Pancreas (tissue), 10 donors: Measurements from ENCODE around the gene GALNT17. TPM values are rescaled to one million over a fixed set of nuclear protein-coding genes. Genes with fewer than 3 reads are reported as not detected.
"Not testable (repeated sequence)": the region's sequence is repeated elsewhere in the genome, so short reads cannot be mapped to it uniquely, and the experiment has no call there.

ENCODE experiments used
- ATAC-seq, 4 donors: fragments of 200-7000 bp; cut with Tn5 transposase; one replicate each; pipeline versions ENCODE4 v1.8.0 to v1.9.1; 2020; ENCODE audit warnings: mild to moderate bottlenecking in 4 of 4, moderate library complexity in 4 of 4
- DNase-seq, 6 donors: peaks; one replicate each; pipeline ENCODE4 v3.0.0-alpha.2; 2020
- FAIRE-seq: peaks from 2 replicates; lab custom pipeline; 2012; peaks lifted over from hg19 to GRCh38; lab: Jason Lieb, UNC
- H3K27ac ChIP-seq, 4 donors: fragments of 200-600 bp; sonication (generic); 1 replicate in 3 of 4; 2 replicates in 1 of 4; pipeline versions ENCODE4 v1.5.0 to v1.8.0; 2020
- H3K27me3 ChIP-seq, 4 donors: fragments of 200-600 bp; one replicate each; pipeline ENCODE4 v1.8.0; 2021
- H3K36me3 ChIP-seq, 3 donors: fragments of 200-600 bp; sonication (generic) in 1 of 3; one replicate each; pipeline versions ENCODE4 v1.5.0 to v1.8.0; 2020 to 2021
- H3K4me1 ChIP-seq, 3 donors: fragments of 200-600 bp; one replicate each; pipeline ENCODE4 v1.8.0; 2021
- H3K4me3 ChIP-seq, 4 donors: fragments of 200-600 bp; sonication (generic) in 2 of 4; one replicate each; pipeline versions ENCODE4 v1.5.0 to v1.8.0; 2020 to 2021
- H3K9me3 ChIP-seq, 4 donors: fragments of 200-600 bp; one replicate each; pipeline ENCODE4 v1.8.0; 2021
- WGBS, 2 donors: extraction: QIAGEN DNeasy Blood & Tissue Kit; methylation state at CpG; one replicate each; pipeline ENCODE4 v1.1.7; 2013; 5-methylcytosine and 5-hydroxymethylcytosine counted together
- intact Hi-C, 3 donors: fragments of 100-400 bp; cut with DNase I; formaldehyde crosslinking; loops; one replicate each; pipeline versions ENCODE4 v1.11.1 to v1.14.2; 2022
- polyA plus RNA-seq, 2 donors: library from polyadenylated mRNA; stranded (reverse); fragments of 200-250 nt; gene quantifications; one replicate each; pipeline ENCODE4 v1.2.3, GENCODE V29; 2013
- total RNA-seq, 6 donors: library from RNA; stranded (reverse); fragmentation: NEBNext Ultra II Directional in 4 of 6; extraction: Animal tissue kit (Norgen Biotek cat#: 25700) in 4 of 6; gene quantifications; one replicate each; pipeline versions ENCODE4 v1.2.1 to v1.2.4, GENCODE V29; 2021 to 2023
- TF ChIP-seq, protein P1 (sequence below), 4 donors: fragments of 200-600 bp; sonication (generic) in 3 of 4; IDR thresholded peaks; one replicate each; pipeline versions ENCODE4 v1.5.0 to v1.8.0; 2021; ENCODE audit warnings: antibody characterized with exemption in 4 of 4
- donor health status: healthy with polysubstance abuse.
- donor health status: DM: no; HTN: no; CAD: no; lungs with moderate emphysema.
- donor health status: DM: no; HTN: no; CAD: no.
- donor health status: control.
- donor health status: control.
- donor health status: Bipolar disorder and iron deficiency.
- donor health status: DM: yes; HTN: yes; CAD: no.
- donor health status: DM: no; HTN: no; CAD: no.
- donor health status: DM: no; HTN: no; CAD: no.
- donor health status: DM: yes; HTN: yes; CAD: no.

Gene GALNT17
- total and polyA plus RNA-seq, 8 donors = 0.70 to 4.6 (median 2.9) TPM

DNA sequence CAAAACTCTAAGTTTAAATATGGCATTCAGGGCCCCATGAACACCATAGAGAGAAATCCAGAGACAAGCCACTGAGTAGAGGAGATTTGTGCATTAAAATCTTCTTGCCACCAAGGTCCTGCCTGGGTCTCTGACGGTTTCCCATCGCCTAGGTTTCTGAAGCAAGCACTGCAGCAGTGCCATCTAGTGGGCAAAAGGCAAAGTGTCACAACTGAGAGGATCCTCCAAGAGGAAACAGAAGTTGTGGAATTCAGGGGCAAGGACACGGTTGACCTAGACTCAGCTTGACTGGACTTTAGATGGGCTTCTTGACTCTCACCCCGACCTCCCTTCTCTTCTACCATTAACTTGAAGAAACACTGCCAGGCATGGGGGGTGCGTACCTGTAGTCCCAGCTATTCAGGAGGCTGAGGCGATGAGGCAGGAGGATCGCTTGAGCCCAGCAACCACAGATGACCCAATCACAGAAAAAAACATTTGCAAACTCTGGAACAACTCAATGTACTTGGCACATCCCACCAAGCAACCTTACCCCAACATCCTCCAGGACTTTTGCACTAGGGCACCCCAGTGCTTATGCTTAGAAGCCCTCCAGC is 604.1 kb downstream of the GALNT17 start:
- peak; percentile 53 to 84 (median 80) for ATAC-seq
- Histone ChIP-seq H3K27ac (no peak overlapping the region), H3K9me3 (no peaks in the 10 kb centered on the region), H3K36me3 (no peaks in the 10 kb centered on the region), H3K4me1 (no peaks in the 10 kb centered on the region), H3K27me3 (no peaks in the 10 kb centered on the region), H3K4me3 (no peak overlapping the region)
- 35 to 38% methylated on average over 7 of the region's 7 CpGs for WGBS, 2 donors
- FAIRE-seq = no peak
- peak in 5 of 6 donors; percentile 28 to 77 (median 61) for DNase-seq
- TF ChIP-seq, protein P1, sequence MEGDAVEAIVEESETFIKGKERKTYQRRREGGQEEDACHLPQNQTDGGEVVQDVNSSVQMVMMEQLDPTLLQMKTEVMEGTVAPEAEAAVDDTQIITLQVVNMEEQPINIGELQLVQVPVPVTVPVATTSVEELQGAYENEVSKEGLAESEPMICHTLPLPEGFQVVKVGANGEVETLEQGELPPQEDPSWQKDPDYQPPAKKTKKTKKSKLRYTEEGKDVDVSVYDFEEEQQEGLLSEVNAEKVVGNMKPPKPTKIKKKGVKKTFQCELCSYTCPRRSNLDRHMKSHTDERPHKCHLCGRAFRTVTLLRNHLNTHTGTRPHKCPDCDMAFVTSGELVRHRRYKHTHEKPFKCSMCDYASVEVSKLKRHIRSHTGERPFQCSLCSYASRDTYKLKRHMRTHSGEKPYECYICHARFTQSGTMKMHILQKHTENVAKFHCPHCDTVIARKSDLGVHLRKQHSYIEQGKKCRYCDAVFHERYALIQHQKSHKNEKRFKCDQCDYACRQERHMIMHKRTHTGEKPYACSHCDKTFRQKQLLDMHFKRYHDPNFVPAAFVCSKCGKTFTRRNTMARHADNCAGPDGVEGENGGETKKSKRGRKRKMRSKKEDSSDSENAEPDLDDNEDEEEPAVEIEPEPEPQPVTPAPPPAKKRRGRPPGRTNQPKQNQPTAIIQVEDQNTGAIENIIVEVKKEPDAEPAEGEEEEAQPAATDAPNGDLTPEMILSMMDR (IDR thresholded peaks at IDR 0.05) = peak; percentile 65 to 89 (median 84)
- intact Hi-C loops = loop anchor here in 1 of 3 donors (5.0 kb wide), 1 partner anchor 879 kb away; no protein-coding TSS in a partner anchor

GRCh38 chr7:71737931-71738540 is 606.1 kb downstream of the GALNT17 start:
- H3K36me3 ChIP-seq, H3K4me1 ChIP-seq, H3K27ac ChIP-seq, FAIRE-seq, H3K4me3 ChIP-seq, ATAC-seq, H3K27me3 ChIP-seq, H3K9me3 ChIP-seq, DNase-seq: not testable (repeated sequence)
- WGBS, 2 donors = 82 to 87% methylated on average over 27 to 42 of the region's 42 CpGs
- intact Hi-C loops = loop anchor here in 1 of 3 donors (5.0 kb wide), 1 partner anchor 881 kb away; no protein-coding TSS in a partner anchor

GRCh38 chr7:71739520-71740173 is 607.7 kb downstream of the GALNT17 start:
- WGBS, 2 donors = 60 to 64% methylated on average over 10 of the region's 10 CpGs
- Histone ChIP-seq H3K27ac (no peak overlapping the region), H3K36me3 (no peaks in the 10 kb centered on the region), H3K4me1 (no peaks in the 10 kb centered on the region), H3K4me3 (no peak overlapping the region), H3K27me3 (no peaks in the 10 kb centered on the region), H3K9me3 (no peaks in the 10 kb centered on the region)
- TF ChIP-seq, protein P1 (IDR thresholded peaks at IDR 0.05) = no peak
- ATAC-seq (no peak), FAIRE-seq (no peak), DNase-seq (no peak)
- intact Hi-C loops = loop anchor here in 2 of 3 donors (5.0 to 10.0 kb wide), 2 partner anchors 882 to 905 kb away; no protein-coding TSS in a partner anchor

- WGBS, 2 donors = 71 to 83% methylated on average over 5 of the region's 5 CpGs
- Histone ChIP-seq H3K36me3 (no peaks in the 10 kb centered on the region), H3K9me3 (no peaks in the 10 kb centered on the region), H3K27me3 (no peaks in the 10 kb centered on the region), H3K4me3 (no peak overlapping the region), H3K27ac (no peak overlapping the region), H3K4me1 (no peaks in the 10 kb centered on the region)
- no peak for ATAC-seq
- TF ChIP-seq, protein P1 (IDR thresholded peaks at IDR 0.05) = no peak
- intact Hi-C loops = loop anchor here in 1 of 3 donors (10.0 kb wide), 1 partner anchor 905 kb away; no protein-coding TSS in a partner anchor
- DNase-seq = no peak
- no peak for FAIRE-seq
These were observed 608.2 kb downstream of the GALNT17 start for GRCh38 chr7:71740174-71740560.

- FAIRE-seq = no peak
- intact Hi-C loops = loop anchor here in 1 of 3 donors (10.0 kb wide), 1 partner anchor 911 kb away; no protein-coding TSS in a partner anchor
- TF ChIP-seq, protein P1 (IDR thresholded peaks at IDR 0.05) = no peak
- Histone ChIP-seq H3K27ac (no peak overlapping the region), H3K27me3 (no peaks in the 10 kb centered on the region), H3K36me3 (no peaks in the 10 kb centered on the region), H3K4me3 (no peak overlapping the region), H3K9me3 (no peaks in the 10 kb centered on the region), H3K4me1 (no peaks in the 10 kb centered on the region)
- 67 to 72% methylated on average over 5 of the region's 5 CpGs for WGBS, 2 donors
- no peak for ATAC-seq
- no peak for DNase-seq
These were observed 614.1 kb downstream of the GALNT17 start for GRCh38 chr7:71746006-71746405.
